ENCODE data around the gene SNRPD3.
"Not testable (repeated sequence)": the region's sequence is repeated elsewhere in the genome, so short reads cannot be mapped to it uniquely, and the experiment has no call there.

GRCh38 chr22:24614794-24615193 is 59.0 kb downstream of the SNRPD3 start:
- not testable (repeated sequence) for TF ChIP-seq POLR2A (IDR thresholded peaks at IDR 0.05)
- TF ChIP-seq, protein P1, sequence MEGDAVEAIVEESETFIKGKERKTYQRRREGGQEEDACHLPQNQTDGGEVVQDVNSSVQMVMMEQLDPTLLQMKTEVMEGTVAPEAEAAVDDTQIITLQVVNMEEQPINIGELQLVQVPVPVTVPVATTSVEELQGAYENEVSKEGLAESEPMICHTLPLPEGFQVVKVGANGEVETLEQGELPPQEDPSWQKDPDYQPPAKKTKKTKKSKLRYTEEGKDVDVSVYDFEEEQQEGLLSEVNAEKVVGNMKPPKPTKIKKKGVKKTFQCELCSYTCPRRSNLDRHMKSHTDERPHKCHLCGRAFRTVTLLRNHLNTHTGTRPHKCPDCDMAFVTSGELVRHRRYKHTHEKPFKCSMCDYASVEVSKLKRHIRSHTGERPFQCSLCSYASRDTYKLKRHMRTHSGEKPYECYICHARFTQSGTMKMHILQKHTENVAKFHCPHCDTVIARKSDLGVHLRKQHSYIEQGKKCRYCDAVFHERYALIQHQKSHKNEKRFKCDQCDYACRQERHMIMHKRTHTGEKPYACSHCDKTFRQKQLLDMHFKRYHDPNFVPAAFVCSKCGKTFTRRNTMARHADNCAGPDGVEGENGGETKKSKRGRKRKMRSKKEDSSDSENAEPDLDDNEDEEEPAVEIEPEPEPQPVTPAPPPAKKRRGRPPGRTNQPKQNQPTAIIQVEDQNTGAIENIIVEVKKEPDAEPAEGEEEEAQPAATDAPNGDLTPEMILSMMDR (IDR thresholded peaks at IDR 0.05), result not testable (repeated sequence)
